Karpas-422 (cell line): ENCODE data around the gene AQP12B. TPM values are rescaled to one million over a fixed set of nuclear protein-coding genes. Genes with fewer than 3 reads are reported as not detected.
"Not testable (repeated sequence)": the region's sequence is repeated elsewhere in the genome, so short reads cannot be mapped to it uniquely, and the experiment has no call there.

ENCODE experiments used
- DNase-seq: peaks from one replicate; pipeline ENCODE4 v3.0.0-alpha.2; 2015
- H2AFZ ChIP-seq: fragments of 200-600 bp; sonication (generic); 2 replicates; pipeline ENCODE4 v1.6.1; 2014; ENCODE audit warnings: antibody characterized with exemption, low read length, mixed read lengths
- H3K27ac ChIP-seq: fragments of 200-600 bp; sonication (generic); 2 replicates; pipeline ENCODE4 v1.5.1; 2014; ENCODE audit warnings: mild to moderate bottlenecking, low read length, moderate library complexity
- H3K27me3 ChIP-seq: fragments of 200-600 bp; sonication (generic); 2 replicates; pipeline ENCODE4 v1.6.1; 2014; ENCODE audit warnings: low read length, mixed read lengths
- H3K36me3 ChIP-seq: fragments of 200-600 bp; sonication (generic); 2 replicates; pipeline ENCODE4 v1.6.1; 2014; ENCODE audit warnings: low read length, mixed read lengths; ENCODE audit not compliant: insufficient read depth
- H3K4me1 ChIP-seq: fragments of 200-600 bp; sonication (generic); 2 replicates; pipeline ENCODE4 v1.6.1; 2014; ENCODE audit warnings: mild to moderate bottlenecking, low read length, mixed read lengths
- H3K4me2 ChIP-seq: fragments of 200-600 bp; sonication (generic); 2 replicates; pipeline ENCODE4 v1.6.1; 2014; ENCODE audit warnings: low read length, low read depth, mild to moderate bottlenecking; ENCODE audit not compliant: poor library complexity, severe bottlenecking
- H3K4me3 ChIP-seq: fragments of 200-600 bp; sonication (generic); 2 replicates; pipeline ENCODE4 v1.5.1; 2014; ENCODE audit warnings: mild to moderate bottlenecking, antibody characterized with exemption, low read length, mixed read lengths
- H3K79me2 ChIP-seq: fragments of 200-600 bp; sonication (generic); 2 replicates; pipeline ENCODE4 v1.6.1; 2014; ENCODE audit warnings: mild to moderate bottlenecking, low read length, mixed read lengths
- H3K9ac ChIP-seq: fragments of 200-600 bp; sonication (generic); 2 replicates; pipeline ENCODE4 v1.6.0; 2014; ENCODE audit warnings: low read length
- H3K9me2 ChIP-seq: fragments of 200-600 bp; sonication (generic), shearing (Covaris generic); replicated peaks from 2 replicates; pipeline ENCODE4 v1.6.0; 2014; ENCODE audit warnings: mild to moderate bottlenecking, low read length, moderate library complexity; ENCODE audit not compliant: insufficient read depth
- H3K9me3 ChIP-seq: fragments of 300-700, 200-600 bp; sonication (generic); 2 replicates; pipeline ENCODE4 v1.6.1; 2014; ENCODE audit warnings: low read length, mixed read lengths
- H4K20me1 ChIP-seq: fragments of 200-600 bp; sonication (generic); 2 replicates; pipeline ENCODE4 v1.6.1; 2014; ENCODE audit warnings: mild to moderate bottlenecking, antibody characterized with exemption, low read length, low read depth; ENCODE audit not compliant: insufficient read depth
- total RNA-seq: library from RNA; depleted of rRNA; stranded (reverse); fragments of >200 nt; shearing (Covaris generic); gene quantifications from 2 replicates; pipeline ENCODE4 v1.2.3, GENCODE V29; 2014; ENCODE audit warnings: low replicate concordance

Gene AQP12B
- total RNA-seq, 1 experiment from 2014 or later = not detected

DNA sequence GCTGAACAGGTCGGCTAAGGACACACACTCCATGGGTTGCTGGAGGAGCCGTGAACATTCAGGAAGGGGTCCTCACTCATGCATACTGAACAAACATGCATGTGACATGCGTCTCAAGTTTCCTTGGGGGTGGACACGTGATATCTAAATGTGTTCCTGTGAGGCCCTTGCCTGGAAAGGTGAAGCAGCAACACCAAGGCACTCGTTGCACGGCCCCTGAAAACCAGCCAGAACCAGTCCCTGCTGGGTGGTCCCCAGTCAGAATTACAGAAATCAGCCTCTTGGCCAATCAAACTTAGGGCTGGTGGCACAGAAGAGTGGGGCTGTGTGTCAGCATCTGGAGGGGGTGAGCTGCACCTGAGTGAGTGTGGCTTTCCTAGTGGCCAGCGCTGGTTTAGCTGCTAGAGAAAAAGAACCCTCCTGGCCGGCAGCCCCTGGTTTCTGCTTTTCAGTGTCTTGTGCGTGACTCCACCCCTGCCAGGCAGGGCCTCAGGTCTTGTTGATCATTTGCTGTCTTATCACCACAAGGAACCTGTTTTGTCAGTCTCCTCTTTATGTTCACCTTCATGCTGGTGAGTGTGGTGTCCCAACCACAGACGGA, 3.2 kb upstream of the AQP12B start:
- H3K4me3 ChIP-seq = no peak overlapping the region
- H3K36me3 ChIP-seq = no peaks in the 10 kb centered on the region
- no peaks in the 10 kb centered on the region for H3K4me1 ChIP-seq
- H3K27me3 ChIP-seq = no peaks in the 10 kb centered on the region
- H3K79me2 ChIP-seq = no peaks in the 10 kb centered on the region
- no peaks in the 10 kb centered on the region for H3K9me3 ChIP-seq
- no peaks in the 10 kb centered on the region for H4K20me1 ChIP-seq
- no peak for DNase-seq
- H3K9ac ChIP-seq = no peak overlapping the region
- no peaks in the 10 kb centered on the region for H3K9me2 ChIP-seq
- no peak overlapping the region for H3K4me2 ChIP-seq
- H3K27ac ChIP-seq = no peak overlapping the region
- H2AFZ ChIP-seq = no peak overlapping the region

DNA sequence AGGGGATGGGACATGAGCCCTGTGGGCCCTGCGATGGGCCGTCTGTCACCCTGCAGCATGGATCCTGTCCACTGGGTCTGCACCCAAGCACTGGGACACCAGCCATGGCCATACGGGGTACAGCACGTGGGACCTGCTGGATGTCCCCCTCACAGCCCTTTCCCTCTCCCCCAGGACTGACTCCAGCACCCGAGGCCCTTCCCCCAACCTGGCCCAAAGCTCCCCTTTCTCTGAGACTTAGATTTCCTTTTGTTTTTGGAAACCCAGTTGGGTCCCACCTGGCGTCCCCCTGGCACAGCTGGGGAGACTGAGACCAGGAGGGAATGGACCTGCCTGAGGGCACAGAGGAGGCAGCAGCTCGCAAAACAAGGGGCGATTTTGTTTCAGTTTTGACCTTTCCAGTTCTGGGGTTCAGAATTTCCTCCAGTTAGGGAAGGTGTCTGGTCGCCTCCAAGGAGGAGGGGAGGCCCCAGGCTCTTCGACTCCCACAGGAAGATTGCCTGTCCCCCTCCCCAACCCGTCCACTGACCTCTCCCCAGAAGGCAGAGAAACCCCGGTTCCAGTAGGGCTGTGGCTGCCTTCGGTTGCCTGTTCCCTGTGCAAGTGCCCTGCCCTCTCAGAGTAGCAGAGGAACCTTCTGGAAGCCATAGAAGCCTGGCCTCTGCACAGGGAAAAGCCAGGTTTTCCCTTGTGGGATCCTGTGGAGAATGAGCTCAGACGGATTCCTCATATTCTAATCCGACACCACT, 1.5 kb upstream of the AQP12B start:
- not testable (repeated sequence) for H3K27ac ChIP-seq, H3K36me3 ChIP-seq, H3K9me3 ChIP-seq, H3K9ac ChIP-seq, H3K4me1 ChIP-seq, H3K79me2 ChIP-seq, DNase-seq, H3K4me2 ChIP-seq, H4K20me1 ChIP-seq, H3K4me3 ChIP-seq, H2AFZ ChIP-seq, H3K27me3 ChIP-seq, H3K9me2 ChIP-seq

DNA sequence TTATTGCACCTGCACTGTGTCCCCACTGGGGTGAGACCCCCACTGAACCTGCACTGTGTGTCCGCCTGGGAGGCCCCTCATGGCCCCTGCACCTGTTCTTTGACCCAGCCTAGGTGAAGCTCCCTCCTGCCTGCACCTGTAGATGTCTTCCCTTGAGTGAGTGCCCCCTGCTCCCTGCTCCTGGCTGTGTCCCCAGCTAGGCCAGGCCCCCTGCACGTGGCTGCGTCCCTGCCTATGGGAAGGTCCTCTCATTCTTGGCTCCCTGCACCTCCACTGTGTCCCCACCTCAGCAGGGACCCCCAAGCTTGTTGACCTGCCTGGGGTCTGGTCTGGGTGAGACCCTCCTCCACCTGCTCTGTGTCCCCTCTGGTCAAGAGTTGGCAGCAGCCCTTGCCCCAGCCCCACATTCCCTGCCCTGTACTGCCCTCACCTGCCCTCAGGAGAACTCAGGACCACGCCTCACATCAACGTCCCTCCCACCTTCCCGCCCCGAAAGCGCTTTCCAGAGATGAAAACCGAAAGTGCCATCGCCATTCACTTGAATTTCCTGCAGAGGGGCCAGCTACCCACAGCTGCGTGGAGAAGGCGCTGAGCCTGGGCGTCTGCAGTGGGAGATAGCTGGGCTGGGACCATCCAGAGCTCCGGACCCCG, 769 bp upstream of the AQP12B start:
- not testable (repeated sequence) for H3K4me3 ChIP-seq

DNA sequence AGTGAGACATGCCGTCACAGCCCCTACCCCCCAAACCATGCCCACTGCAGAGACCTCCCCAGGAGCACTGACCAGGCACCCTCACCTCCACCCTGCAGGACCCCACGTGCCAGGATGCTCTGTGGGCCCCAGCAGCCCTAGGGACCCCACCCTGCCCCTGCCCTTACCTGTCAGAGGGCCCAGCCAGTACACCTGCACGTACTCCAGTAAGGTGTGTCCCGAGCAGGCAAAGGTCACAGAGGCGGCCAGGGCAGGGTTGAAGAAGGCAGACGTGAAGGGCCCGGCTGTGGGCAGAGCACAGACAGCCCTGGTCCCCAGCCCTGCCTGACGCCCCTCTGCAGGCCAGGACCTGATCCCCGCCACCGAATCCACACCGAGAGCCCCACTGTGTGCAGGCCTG, 2.5 kb downstream of the AQP12B start:
- not testable (repeated sequence) for H3K4me2 ChIP-seq, H3K4me1 ChIP-seq, H3K9ac ChIP-seq, H3K4me3 ChIP-seq, H3K27ac ChIP-seq, DNase-seq, H3K9me2 ChIP-seq, H2AFZ ChIP-seq, H3K9me3 ChIP-seq, H3K27me3 ChIP-seq, H3K79me2 ChIP-seq, H4K20me1 ChIP-seq, H3K36me3 ChIP-seq

More for the DNA sequence above, 769 bp upstream of the AQP12B start:
- H3K79me2 ChIP-seq, H3K4me2 ChIP-seq, H4K20me1 ChIP-seq, H3K36me3 ChIP-seq, H3K4me1 ChIP-seq, DNase-seq, H3K9me2 ChIP-seq, H3K9me3 ChIP-seq, H3K27me3 ChIP-seq, H3K9ac ChIP-seq, H2AFZ ChIP-seq, H3K27ac ChIP-seq: not testable (repeated sequence)

DNA sequence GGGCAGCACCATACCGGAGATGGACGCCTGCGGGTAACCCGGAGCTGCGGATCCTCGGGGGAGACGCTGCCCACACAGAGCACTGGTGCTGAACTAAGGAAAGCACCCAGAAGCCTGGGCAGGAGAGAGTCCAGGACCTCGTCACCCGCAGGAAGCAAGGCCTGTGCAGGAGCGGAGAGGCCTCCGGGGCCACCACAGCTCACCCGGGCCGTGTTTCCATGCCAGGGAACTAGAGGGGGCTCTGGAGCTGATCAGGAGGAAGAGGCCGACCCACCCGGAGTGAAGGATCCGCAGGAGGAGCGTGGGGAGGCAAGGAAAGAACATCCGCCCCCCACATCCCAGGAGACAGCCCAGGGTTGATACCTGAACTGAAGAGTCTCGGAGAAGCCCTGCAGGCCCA, 3.8 kb downstream of the AQP12B start:
- not testable (repeated sequence) for H2AFZ ChIP-seq, DNase-seq, H3K4me1 ChIP-seq, H3K9ac ChIP-seq, H3K9me2 ChIP-seq, H4K20me1 ChIP-seq, H3K79me2 ChIP-seq, H3K27me3 ChIP-seq, H3K9me3 ChIP-seq, H3K4me3 ChIP-seq, H3K27ac ChIP-seq, H3K36me3 ChIP-seq, H3K4me2 ChIP-seq

DNA sequence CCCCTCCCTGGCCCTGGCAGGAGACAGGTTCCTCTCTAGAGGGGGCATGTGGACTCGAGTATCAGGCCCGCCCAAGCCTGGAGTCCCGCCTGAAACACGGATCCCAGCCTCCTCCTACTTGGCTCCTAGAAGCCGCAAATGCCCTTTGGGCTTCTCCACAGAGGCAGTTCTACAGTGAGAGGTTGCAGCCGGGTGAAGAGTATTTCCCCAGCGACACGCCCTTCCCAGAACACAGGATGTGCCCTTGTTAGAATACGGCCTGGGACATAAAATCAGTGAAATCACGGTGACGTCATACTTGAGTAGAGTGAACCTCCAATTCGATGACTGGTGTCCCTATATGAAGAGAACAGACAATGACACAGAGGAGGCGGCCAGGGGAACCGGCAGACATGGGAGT, 4.6 kb downstream of the AQP12B start:
- H3K36me3 ChIP-seq, H3K4me2 ChIP-seq, H3K27me3 ChIP-seq, H3K9me3 ChIP-seq, H3K9me2 ChIP-seq, H2AFZ ChIP-seq, H4K20me1 ChIP-seq, H3K4me3 ChIP-seq, H3K79me2 ChIP-seq, DNase-seq, H3K9ac ChIP-seq, H3K27ac ChIP-seq, H3K4me1 ChIP-seq: not testable (repeated sequence)

DNA sequence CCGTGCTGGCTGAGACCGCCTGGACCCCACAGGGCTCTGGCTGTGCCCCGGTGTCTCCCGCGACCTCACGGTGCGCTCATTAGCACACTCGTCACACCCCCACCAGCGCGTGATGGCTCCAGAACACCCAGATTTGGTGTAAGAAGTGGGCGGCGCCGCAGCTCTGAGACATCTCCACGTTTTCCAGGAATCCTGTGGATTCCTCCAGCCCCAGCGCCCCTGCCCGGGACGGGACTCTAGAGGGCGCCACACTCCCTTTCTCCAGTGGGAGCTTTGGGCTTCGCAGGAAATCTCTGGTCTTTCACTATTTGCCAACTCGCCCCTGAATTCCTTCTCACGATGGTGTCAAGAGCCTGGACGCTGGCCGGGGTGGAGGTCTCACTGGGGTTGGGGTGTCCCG, 7.3 kb downstream of the AQP12B start:
- not testable (repeated sequence) for H3K4me3 ChIP-seq, H4K20me1 ChIP-seq, H3K36me3 ChIP-seq, H3K9ac ChIP-seq, H3K9me2 ChIP-seq, H3K4me1 ChIP-seq, DNase-seq, H3K27me3 ChIP-seq, H3K79me2 ChIP-seq, H3K4me2 ChIP-seq, H3K27ac ChIP-seq, H2AFZ ChIP-seq, H3K9me3 ChIP-seq

DNA sequence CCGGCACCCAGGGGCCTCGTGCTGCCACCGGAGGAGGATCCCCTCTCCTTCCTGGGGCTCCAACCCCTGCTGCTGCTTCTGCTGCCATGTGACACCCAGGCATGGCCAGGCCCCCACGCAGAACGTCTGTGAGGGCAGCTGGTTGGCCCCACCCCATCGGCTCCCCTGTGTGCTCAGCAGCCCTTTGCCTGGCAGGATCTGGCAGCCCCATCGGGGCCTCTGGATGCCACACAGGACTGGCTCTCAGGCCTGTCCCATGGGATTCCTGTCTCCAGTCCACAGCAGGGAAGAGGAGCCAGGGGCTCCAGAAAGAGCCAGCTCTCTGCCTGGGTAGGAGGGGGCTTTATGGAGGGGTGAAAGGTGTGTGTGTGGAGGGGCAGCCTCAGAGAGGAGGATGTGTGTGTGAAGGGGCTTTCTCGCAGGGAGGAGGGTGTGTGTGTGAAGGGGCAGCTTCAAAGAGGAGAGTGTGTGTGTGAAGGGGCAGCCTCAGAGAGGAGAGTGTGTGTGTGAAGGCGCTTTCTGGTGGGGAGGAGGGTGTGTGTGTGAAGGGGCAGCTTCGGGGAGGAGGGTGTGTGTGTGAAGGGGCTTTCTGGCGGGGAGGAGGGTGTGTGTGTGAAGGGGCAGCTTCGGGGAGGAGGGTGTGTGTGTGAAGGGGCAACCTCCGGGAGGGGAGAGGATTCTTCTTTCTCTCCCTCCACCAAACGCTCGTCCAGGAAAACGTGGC, 8.1 kb downstream of the AQP12B start:
- H3K9ac ChIP-seq, H3K27ac ChIP-seq, H3K9me3 ChIP-seq, H3K79me2 ChIP-seq, H3K36me3 ChIP-seq, H3K4me3 ChIP-seq, H3K4me1 ChIP-seq, H4K20me1 ChIP-seq, H3K27me3 ChIP-seq, H3K4me2 ChIP-seq, DNase-seq, H3K9me2 ChIP-seq, H2AFZ ChIP-seq: not testable (repeated sequence)
